ENCODE results near the gene ZNF776.
"Not testable (repeated sequence)": the region's sequence is repeated elsewhere in the genome, so short reads cannot be mapped to it uniquely, and the experiment has no call there.

The ZNF776 gene

DNA sequence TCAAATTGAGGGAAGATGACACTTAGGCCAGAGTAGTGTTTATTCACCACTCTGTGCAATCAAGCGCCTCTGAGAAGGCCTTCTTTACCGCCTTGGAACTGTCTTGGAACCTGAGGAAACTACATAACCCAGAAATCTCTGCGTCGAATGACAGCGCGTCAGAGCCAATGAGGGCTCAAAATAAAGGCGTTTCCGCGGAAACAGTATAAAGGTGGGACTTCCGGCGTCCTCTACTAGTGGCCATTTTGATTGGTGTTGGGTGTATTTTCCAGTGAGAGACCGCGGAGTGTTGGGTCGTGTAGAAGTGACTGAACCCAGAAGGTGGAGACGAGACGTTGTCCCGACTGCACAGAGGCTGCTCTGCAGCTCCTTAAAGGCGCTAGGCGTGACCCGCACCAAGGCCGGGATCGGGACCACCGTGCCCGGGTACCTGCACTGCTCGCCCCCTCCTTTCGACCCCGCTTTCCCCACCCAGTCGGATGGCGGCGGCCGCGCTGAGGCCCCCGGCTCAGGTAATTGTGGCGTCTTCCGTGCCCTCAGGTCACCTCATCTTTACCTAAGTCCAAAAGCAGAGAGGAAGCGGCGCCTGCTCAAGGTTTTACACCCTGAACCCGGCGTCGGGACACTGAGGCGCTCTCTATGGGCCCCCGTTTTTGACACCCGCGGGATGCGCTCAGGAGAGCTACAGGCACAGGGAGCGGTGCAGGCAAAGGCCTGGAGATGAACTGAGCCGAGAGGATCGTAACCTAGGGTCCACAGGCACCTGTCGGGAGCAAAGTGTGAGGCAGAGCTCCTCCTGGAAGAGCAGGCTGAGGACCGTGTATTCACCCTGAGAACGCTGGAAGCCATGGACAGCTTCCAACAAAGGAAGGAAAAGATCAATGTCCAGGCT, at the start of gene ZNF776:
TSS of gene ZNF776 (plus strand) at position 236 of the 892 bp plus-strand sequence. CDS start at position 480, 244 bp downstream.
- peak; percentile 92 to 96 for DNase-seq

GRCh38 chr19:57701625-57702024, 45.0 kb upstream of the ZNF776 start:
- DNase-seq = no peak

- DNase-seq = no peak
These were observed 40.3 kb upstream of the ZNF776 start for GRCh38 chr19:57706346-57706745.

GRCh38 chr19:57708641-57709361, 37.8 kb upstream of the ZNF776 start, which contains the start of gene ZNF154:
Gene ZNF154 (minus strand): TSS chr19:57709204. CDS start chr19:57708971, 233 bp downstream.
- no peak for DNase-seq

- no peak for DNase-seq
These were observed 37.0 kb upstream of the ZNF776 start for GRCh38 chr19:57709616-57710015.

GRCh38 chr19:57712222-57712621, 34.4 kb upstream of the ZNF776 start:
- no peak for DNase-seq

DNA sequence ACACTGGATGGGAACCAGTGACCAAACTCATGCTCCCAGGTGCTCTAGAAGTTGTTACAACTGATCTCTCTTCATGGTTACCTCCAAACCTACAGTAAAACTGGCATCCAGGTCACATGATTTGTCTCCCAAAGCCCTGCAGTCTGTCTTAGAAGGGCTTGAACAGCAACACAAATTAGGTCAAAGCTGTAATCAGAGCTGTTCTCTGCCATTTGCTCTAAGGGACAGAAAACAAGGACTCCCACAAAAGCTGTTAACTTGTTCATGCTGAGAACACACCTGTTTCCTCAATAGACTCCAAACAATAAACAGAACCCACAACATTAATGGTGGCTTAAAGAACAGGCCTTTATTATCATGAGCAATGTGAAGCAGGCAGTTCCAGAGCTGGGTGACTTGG, 27.2 kb upstream of the ZNF776 start:
- peak; percentile 45 to 72 for DNase-seq

- DNase-seq = peak; percentile 94 to 98
These were observed 26.6 kb upstream of the ZNF776 start for GRCh38 chr19:57719901-57720519.

GRCh38 chr19:57720878-57721277, 25.7 kb upstream of the ZNF776 start:
- no peak for DNase-seq

DNA sequence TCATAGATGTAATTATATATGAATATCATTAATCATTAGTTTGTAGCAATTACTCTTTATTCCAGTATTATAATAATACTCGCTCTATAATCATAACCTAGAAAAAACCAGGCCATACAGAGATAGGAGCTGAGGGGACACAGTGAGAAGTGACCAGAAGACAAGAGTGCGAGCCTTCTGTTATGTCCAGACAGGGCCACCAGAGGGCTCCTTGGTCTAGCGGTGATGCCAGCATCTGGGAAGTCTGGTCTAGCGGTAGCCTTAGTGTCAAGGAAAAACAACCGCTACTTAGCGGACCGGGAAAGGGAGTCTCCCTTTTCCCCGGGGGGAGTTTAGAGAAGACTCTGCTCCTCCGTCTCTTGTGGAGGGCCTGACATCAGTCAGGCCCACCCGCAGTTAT, 8.3 kb upstream of the ZNF776 start:
- DNase-seq = peak; percentile 20 to 27

- not testable (repeated sequence) for DNase-seq
These were observed 7.8 kb upstream of the ZNF776 start for GRCh38 chr19:57738770-57739169.

- DNase-seq = no peak
These were observed 825 bp downstream of the ZNF776 start for GRCh38 chr19:57747472-57747807.

- no peak for DNase-seq
These were observed 1.4 kb downstream of the ZNF776 start for GRCh38 chr19:57748029-57748428.

DNA sequence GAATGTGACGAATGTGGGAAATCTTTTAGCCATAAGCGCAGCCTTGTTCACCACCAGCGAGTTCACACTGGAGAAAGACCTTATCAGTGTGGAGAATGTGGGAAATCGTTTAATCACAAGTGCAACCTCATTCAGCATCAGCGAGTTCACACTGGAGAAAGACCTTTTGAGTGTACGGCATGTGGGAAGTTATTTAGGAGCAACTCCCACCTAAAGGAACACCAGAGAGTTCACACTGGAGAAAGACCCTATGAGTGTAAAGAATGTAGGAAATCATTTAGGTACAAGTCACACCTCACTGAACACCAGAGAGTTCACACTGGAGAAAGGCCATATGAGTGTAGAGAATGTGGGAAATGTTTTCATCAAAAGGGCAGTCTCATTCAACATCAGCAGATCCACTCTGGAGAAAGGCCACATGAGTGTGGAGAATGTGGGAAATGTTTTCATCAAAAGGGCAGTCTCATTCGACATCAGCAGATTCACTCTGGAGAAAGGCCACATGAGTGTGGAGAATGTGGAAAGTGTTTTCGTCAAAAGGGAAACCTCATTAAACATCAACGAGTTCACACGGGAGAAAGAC, 7.6 kb downstream of the ZNF776 start:
- DNase-seq = no peak

- DNase-seq = no peak
These were observed 8.4 kb downstream of the ZNF776 start for GRCh38 chr19:57755031-57755430.

- no peak for DNase-seq
These were observed 11.3 kb downstream of the ZNF776 start for GRCh38 chr19:57757941-57758340.

- DNase-seq = no peak
These were observed 12.5 kb downstream of the ZNF776 start for GRCh38 chr19:57759096-57759495.

DNA sequence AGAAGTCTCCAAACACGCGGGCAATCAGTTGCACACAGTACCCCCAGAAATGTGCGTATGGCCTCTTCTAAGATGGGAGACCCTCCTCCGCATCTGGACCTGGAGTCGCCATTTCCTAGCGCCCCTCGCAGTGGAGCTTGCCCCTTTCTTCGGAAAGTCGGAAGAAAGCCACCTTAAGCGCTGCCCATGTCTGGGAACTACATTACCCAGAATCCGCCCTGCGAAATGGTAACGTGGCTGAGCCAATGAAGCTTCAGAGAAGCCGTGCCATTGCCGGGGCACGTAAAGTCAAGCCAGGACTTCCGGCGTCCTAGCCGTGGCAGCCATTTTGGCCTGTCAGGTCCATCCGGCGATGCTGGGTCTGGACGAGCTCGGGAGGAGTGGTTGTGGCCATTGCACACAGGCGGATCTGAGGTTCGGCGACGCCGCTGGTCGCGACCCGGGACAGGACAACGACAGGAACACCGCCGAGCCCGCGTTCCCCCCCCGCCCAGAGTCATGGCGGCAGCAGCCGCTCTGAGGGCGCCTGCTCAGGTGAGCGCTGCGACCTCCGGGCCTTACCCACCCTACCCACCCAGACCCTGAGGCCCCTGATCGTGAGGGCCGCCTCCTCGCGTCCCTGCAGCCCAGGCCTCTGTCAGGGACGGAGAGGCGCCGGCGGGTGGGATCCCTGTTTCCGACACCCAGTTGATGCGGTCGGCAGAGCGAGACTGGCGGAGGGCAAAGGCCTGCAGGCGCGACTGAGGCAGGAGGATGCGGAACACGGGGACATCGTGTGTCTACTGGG, 22.9 kb downstream of the ZNF776 start, which contains the start of gene ZNF586:
TSS of gene ZNF586 (plus strand) at position 332 of the 787 bp plus-strand sequence. CDS start at position 499, 167 bp downstream.
- peak; percentile 91 to 96 for DNase-seq

DNA sequence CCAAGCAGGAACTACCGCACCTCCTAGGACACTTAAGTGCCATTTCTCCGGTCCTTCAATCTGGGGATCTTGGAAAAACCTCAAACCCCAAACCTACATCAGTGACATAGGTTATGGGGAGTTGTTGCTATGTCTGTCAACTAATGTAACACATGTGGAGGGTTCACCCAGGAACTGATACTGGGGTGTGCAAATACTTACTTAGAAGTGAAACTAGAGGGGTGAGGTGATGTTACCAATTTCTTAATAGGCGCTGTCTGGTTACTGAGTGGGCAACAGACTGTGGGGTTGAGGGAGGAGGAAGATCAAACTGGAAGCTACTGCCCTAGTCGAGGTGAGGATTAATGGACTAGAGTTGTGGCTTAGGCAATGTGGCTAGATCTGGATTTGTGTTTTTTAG, 24.8 kb downstream of the ZNF776 start:
- no peak for DNase-seq

DNA sequence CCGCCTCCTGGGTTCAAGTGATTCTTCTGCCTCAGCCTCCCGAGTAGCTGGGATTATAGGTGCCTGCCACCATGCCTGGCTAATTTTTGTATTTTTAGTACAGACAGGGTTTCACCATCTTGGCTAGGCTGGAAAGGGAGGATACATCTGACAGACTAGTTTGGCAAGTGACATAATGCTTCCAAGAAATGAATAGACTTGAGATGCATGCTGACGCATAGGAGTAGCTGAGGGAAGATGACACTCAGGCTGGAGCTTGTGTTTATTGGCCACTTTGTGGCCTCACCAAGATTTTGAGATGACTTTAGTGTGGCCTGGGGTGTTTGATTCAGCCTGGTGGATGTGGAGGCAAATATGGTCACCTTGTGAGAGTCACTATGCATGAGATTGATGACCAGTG, 26.9 kb downstream of the ZNF776 start:
- no peak for DNase-seq

DNA sequence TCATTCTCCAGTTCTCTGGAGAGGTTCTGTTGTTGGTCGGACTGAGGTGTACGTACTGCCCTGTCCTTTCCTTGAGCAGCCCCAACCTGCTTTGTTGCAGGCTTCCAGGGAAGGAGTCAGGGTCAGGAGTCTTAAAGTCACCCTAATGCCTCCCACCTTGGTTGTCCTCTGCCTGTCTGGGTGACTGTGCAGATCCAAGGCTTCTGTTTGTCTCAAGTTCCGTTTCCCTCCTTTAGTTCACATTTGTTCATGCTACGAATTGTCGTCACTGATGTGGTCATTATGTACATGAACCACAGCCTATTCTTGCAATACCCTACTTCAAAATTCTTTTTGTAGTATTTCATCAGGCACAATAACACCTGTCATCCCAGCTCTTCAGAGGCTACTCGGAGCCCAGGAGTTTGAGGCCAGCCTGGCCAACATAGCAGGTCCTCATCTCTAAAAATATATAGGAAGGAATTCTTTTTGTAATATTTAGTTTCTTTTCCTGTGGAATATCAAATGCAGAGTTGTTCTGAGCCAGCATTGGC, 30.2 kb downstream of the ZNF776 start:
- DNase-seq = no peak

DNA sequence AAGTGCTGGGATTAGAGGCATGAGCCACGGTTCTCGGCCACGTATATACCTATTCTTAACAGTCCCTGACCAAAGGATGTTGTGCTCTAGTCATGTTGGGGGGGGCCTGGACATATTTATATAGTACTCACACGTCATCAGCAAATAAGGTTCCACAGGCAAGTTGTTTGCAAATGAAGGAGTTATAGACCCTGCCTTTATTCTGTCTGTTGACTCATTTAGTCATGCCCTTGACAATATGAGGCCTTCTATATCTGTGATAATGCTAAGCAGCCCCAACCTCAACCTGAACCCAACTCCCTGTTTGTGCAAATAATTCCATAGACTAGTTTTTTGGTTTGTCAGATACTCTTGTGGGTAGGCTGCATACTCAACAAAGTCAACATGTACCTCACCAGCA, 31.7 kb downstream of the ZNF776 start:
- DNase-seq = no peak
